Kasumi-1 (cell line): ENCODE measurements around the gene MGST1.
"Not testable (repeated sequence)": the region's sequence is repeated elsewhere in the genome, so short reads cannot be mapped to it uniquely, and the experiment has no call there.

Experiments
- DNase-seq, 2 experiments: peaks; one replicate each; lab custom pipeline; 2025; lab: John Stamatoyannopoulos, UW

The MGST1 gene

GRCh38 chr12:16352481-16352880, 5.0 kb downstream of the MGST1 start:
- no peak for DNase-seq

GRCh38 chr12:16358878-16359277, 11.4 kb downstream of the MGST1 start:
- DNase-seq: no peak

DNA sequence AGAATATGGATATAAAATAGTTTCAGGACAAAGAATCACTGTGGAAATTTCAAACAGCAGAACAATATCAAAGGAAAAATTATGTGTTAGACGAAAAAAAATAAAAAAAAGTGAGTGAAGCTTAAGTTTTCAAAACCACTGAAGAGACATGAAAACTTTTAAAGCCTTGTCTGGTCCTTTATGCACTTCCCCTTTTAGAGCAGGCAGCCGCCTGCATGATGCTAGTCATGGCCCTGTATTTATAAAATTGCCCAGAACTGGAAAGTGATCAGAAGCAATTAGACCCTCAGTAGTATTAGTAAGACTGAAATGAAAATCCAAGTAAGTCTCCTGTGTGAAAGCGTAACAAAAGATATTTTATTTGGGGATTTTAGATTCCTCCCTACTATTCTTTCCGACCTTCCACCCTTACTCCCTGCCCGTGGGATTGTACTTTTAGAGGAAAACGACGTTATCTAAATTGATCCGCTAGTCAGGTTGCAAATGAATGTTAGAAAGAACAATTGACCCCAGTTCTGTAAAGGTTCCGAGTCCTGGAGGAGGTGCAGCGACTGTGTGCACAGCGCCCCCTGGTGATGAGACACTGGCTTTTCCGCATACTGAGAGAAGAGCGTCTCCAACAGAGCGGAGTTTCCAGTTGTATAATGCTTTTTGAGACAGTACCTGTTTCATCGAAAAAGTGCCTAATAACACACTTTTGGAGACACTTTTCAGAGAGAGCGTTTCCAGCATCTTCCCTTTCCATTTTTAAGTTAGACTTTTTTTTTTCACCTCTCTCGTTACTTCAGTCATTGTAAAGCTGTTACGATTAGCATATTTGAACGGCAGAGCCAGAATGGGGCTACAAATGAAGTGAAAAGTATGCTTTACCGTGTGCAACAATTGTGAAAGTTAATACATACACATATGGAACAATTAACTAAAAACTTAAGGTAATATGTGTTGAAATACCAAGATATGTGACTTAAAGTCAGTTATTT, 12.4 kb downstream of the MGST1 start:
- peak; percentile 30 to 37 for DNase-seq

- DNase-seq: no peak
Observed at GRCh38 chr12:16361142-16361783, 13.8 kb downstream of the MGST1 start.

DNA sequence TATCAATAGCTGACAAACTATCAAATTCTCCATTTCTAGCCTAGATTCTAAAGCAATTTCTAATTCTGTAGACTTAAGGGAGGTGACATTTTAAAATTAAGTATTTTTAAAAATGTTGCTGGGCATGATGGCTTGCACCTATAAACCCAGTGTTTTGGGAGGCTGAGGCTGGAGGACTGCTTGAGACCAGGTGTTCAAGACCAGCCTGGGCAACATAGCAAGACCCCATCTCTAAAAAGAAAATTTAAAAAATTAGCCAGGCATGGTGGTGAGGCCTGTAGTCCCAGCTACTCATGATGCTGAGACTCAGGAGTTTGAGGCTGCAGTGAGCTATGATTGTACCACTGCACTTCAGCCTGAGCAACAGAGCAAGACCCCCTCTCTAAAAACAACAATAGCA, 15.1 kb downstream of the MGST1 start:
- no peak for DNase-seq

DNA sequence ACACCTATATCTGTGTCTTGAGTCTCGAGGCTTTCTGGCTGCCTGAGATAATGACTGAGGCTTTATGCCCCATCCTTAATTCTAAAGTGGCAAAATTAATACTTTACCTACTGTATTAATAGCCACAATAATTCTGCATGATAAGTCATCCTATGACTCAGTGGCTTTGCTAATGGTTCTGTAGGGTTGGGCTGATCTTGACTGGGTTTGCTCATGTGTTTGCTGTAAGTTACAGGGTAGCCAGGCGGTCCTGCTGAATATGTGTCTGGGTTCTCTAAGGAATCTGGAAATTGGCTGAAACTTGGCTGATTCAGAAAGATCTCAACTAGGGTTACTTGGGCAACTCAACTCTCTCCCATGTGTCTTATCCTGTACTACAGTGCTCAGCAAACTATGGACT, 21.7 kb downstream of the MGST1 start:
- DNase-seq: no peak

- no peak for DNase-seq
Observed at GRCh38 chr12:16370096-16370495, 22.7 kb downstream of the MGST1 start.

DNA sequence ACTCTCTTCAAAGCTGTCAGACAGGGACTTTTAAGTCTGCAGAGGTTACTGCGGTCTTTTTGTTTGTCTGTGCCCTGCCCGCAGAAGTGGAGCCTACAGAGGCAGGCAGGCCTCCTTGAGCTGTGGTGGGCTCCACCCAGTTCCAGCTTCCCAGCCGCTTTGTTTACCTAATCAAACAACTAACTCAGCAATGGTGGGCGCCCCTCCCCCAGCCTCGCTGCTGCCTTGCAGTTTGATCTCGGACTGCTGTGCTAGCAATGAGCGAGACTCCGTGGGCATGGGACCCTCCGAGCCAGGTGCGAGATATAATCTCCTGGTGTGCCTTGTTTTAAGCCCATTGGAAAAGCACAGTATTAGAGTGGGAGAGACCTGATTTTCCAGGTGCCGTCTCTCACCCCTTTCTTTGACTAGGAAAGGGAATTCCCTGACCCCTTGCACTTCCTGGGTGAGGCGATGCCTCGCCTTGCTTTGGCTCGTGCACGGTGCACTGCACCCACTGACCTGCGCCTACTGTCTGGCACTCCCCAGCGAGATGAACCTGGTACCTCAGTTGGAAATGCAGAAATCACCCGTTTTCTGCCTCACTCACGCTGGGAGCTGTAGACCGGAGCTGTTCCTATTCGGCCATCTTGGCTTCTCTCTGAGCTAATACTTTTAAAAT, 35.3 kb downstream of the MGST1 start:
- not testable (repeated sequence) for DNase-seq

GRCh38 chr12:16384732-16385131, 37.3 kb downstream of the MGST1 start:
- DNase-seq: no peak

- peak; percentile 31 to 41 for DNase-seq
Observed at GRCh38 chr12:16385782-16386646, 38.6 kb downstream of the MGST1 start.

- DNase-seq: no peak
Observed at GRCh38 chr12:16387919-16388318, 40.5 kb downstream of the MGST1 start.

DNA sequence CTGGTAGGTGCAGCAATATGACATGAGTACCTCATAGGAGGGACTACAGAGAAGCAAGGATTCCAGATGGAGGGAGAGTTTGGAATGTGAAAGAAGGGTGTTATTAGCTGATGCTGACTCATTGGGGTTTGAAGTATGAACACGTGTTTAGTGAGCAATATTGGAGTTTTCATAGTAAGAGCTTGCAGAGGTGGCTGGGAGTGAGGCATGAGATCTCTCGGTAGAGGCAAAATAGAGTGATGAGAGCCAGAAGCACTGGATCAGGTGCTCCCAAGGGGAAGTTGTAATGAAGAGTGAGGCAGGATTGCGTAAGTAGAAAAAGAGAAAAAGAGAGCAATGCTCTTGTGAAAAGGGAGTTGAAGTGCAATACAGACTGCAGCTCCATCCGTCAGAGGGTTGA, 42.1 kb downstream of the MGST1 start:
- no peak for DNase-seq

- peak; percentile 4 to 12 for DNase-seq
Observed at GRCh38 chr12:16392846-16393535, 45.5 kb downstream of the MGST1 start.

DNA sequence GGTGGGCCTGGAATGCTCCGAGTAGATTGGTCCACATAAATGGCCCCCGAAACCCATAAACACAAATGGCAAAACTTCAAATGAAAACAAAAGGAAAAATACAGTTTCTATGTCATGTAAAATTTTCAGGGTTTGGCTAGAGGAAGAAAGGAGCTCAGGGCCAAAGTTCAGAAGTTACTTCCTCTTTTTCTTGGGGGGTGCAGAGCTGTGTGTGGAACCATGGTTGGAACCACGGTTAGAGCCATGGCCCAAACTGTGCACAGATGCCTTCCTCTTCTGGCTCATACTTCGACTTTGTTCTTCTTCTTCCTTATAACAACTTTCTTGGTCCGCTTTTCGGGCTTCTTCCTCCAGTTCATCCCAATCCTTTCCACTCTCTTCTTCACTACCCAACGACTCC, 51.7 kb downstream of the MGST1 start:
- peak; percentile 2 to 22 for DNase-seq

DNA sequence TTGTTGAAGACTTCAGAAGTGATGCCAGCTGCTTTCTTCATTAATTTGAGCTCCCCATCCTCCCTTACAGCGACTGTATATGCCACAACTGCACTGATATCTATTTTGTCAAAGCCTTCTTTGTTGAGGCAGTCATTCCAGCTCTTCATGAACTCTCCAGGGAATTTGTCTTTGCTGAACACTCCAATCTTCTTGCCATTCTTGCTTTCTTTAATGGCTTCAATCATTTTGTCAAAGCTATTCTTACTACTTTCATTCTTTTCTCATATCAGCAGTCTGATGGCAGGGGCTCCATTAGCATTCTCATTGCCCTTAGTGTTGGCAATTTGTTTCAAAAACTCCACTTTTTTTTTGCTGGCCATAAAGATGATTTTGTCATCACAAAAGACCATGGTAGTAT, 54.4 kb downstream of the MGST1 start:
- not testable (repeated sequence) for DNase-seq

DNA sequence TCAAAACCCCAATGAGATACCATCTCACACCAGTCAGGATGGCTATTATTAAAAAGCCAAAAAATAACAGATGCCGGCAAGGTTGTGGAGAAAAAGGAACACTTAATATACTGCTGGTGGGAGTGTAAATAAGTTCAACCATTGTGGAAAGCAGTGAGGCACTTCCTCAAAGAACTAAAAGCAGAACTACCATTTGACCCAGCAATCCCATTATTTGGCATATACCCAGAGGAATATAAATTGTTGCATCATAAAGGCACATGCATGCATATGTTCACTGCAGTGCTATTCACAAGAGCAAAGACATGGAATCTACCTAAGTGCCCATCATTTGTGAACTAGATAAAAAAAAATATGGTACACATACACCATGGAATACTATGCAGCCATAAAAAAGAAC, 59.9 kb downstream of the MGST1 start:
- peak in 1 of 2 experiments; percentile 2 for DNase-seq
